GM19043 (cell line): Measurements from ENCODE around the gene PLEKHG4B.

Experiments used
- ATAC-seq: cut with Tn5 transposase; IDR thresholded peaks from one replicate; pipeline ENCODE4 v1.9.1; 2021; ENCODE audit warnings: low read depth; ENCODE audit not compliant: unreplicated experiment

Gene PLEKHG4B

DNA sequence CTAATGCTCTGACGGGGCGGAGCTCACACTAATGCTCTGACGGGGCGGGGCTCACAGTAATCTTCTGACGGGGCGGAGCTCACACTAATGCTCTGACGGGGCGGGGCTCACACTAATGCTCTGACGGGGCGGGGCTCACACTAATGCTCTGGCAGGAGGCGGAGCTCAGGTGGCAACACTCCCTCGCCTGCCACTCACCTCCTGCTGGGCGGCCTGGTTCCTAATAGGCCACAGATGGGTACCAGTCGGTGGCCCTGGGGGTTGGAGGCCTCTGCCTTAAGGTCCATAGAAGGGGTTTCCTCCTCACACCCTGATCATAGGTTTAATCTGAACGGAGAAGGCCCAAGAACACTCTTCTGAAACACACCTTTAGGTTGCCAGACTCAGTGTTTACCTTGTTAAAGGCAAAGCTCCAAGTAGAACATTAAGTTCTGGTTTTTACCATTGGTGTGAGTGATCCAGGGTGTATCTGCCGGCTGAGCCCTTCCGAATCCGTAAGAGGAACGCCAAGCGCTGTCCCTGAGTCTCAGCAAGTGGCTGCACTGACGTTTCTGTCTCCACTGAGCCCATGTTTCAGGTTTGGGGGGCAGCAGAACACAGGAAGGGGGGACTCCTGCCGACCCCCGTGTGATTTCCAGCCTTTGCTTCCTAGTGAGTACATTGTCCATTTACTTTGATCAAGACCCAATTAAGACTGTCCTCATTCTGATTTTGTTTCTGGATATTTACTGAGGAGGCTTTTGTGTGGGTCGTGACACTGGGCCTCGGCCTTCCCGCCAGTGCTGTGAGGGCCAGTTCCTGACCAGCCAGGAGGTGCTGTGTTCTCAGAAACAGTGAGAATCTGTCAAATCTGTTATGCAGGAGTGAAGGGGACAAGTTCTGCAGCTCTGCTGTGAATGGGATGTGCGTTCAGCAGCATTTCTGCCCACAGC, 74.7 kb downstream of the PLEKHG4B start:
- ATAC-seq = no peak

DNA sequence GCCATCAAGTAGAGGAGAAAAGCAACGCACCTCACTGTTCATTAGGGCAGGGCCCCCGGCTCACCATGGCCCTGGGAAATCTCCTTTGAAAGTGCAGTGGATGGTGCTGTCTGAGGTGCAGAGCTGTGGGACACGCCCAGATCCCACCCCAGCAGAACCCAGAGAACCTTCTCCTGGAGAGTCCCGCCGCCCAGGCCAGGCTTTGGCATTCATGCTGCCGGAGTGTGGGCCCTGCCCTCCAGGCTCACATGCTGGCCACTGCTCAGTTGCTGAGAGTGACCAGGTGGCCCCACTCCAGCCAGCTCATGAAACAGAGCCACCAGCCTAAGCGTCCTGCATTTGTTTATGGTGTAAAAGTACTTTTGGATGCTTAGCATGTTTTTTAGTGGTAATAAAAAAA, 75.5 kb downstream of the PLEKHG4B start:
- ATAC-seq = no peak

DNA sequence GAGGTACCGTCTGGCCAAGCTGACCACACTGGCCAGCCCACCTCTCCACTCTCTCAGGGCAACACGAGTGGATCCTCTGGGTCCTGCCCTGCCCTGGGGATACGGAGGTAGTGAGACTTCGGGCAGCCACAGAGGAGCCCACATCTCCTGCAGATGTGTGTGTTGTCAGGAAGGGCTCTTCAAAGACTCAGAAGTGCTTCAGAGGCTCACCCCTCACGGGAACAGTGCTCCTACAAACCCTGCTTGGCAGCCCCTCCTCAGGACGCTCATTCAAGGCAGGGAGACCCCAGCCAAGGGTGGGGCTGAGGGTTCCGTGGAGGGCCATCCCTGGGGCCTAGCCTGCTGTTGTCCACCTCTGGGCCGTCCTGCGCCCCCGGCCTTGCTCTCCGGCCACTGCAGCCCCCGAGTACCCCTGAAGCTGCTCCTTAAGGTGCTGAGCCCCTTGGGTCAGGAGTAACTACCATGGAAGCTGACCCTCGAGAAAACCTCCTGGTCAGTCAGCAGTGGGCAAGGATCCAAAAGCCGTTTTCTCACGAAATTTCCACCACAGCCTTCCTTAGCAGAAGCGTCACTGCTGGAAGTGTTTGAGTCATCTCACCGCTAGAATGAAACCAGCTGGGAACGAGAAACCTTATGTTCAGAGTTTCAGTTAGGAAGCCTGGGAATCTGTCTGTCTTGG, 76.2 kb downstream of the PLEKHG4B start:
- ATAC-seq = no peak

DNA sequence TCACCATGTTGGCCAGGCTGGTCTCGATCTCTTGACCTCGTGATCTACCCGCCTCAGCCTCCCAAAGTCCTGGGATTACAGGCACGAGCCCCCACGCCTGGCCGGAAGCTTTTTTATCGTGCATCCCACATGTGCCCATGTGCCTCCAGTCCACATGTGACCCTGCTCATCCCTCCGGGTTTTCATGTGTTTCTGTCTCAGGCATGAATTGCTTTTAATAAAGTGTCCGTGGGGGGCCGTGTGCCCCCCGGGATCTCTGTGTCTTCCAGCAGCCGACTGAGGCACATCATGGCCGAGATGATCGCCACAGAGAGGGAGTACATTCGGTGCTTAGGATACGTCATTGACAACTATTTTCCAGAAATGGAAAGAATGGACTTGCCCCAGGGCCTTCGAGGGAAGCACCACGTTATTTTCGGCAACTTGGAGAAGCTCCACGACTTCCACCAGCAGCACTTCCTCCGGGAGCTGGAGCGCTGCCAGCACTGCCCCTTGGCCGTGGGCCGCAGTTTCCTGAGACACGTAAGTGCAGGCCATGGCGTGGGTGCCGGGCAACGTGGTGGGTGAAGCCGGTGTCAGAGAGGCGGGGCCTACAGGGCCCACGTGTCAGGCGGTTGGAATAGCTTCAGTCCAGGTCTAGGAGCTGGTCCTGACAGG, 77.2 kb downstream of the PLEKHG4B start:
- ATAC-seq = no peak

DNA sequence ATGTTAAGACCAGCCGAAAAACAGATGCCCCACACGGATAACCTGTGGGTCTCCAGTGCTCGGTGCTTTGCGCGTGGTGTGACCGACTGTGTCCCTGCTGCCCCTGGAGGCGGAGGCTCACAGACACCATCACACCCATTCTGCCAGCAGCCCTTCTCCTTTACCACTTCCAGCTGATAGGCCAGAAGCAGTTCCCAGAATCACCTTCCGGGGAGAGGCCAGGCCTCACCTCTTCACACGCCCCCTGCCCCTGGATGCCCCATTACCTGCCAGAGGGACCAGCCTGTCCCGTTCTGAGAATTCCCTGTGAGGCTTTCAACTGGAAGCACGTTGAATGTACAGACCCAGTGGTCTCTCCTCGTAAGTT, 77.7 kb downstream of the PLEKHG4B start:
- ATAC-seq = no peak

DNA sequence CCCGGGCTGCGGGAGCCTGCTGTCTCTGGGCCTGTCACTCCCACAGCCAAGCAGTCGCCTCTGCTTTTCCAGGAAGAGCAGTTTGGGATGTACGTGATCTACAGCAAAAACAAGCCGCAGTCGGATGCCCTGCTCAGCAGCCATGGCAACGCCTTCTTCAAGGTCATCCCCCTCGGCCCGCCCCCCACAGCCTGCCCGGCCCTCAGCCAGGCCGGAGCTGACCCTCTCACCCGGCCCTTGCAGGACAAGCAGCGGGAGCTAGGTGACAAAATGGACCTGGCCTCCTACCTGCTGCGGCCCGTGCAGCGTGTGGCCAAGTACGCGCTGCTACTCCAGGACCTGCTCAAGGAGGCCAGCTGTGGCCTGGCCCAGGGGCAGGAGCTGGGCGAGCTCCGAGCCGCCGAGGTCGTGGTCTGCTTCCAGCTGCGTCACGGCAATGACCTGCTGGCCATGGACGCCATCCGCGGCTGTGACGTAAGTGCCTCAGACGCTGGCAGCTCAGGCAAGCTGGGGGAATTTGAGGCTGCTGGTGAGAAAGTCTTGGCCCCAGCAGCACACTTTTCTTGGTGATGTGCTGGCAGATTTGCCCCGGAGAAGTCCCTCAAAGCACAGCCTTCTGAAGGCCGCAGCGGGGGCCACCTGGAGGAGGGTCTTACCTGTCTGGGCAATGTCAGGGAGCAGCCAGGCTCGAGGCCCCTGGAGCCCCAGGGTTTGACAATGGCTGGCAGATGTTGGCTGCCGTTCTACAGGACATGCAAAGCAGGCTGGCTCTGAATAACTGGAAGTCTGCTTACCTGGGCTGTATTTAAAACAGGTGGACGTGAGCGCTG, 79.2 kb downstream of the PLEKHG4B start:
- no peak for ATAC-seq

DNA sequence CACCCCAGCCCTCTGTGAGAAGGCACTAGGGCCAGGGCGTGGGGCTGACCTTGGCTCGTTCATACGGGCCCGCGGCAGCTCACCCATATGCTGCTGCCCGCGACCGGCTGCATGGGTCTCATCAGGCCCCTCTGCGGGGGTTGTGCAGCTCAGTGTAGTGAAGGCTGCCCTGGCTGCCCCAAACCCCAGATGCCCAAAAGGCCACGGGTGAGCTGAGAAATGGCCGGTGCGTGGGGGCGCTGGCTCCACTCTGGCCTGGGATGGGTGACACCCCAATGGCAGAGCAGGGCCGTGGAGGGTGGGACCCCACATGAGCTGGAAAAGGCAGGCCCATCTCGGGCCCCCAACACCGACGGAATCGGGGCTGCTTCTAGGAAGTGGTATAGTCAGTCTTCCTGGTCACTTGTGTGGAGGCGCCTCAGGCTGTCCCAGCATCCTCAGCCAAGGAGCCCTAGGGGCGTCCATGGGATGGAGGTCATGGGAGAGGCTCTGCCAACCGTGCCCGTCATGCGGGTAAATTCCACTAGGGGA, 79.9 kb downstream of the PLEKHG4B start:
- no peak for ATAC-seq

DNA sequence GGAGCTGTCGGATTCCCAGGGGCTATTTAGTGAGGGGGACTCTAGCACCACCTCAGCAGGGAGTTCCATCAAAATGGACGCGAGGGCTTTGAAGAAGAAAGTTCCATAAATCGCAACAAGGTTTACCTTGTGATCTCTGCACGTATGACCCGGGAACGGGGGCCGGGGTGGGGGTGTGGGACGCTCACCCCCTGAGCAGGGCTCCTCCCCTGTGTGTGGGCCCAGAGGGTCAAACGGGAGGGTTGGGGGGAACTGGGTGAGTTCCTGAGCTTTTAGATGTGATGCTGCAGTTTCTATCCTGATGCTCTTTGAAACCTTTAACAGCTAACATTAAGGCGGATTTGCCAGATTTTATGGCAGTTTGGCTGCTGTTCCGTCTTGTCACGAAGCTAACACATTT, 80.5 kb downstream of the PLEKHG4B start:
- ATAC-seq = no peak

DNA sequence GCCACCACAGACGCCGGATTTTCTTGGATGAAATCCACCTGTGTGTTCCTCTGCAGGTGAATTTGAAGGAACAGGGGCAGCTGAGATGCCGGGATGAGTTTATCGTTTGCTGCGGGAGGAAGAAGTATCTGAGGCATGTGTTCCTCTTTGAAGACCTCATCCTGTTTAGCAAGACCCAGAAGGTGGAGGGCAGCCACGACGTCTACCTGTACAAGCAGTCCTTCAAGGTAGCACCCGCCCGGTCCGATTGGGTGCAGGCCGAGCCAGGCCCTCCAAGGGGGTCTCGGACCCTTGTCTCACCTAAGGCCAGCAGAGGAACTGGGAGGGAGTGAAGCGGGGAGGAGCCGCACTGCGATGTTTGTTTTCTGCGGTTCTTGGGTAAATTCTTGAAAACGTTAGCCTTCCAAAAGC, 80.9 kb downstream of the PLEKHG4B start:
- no peak for ATAC-seq

DNA sequence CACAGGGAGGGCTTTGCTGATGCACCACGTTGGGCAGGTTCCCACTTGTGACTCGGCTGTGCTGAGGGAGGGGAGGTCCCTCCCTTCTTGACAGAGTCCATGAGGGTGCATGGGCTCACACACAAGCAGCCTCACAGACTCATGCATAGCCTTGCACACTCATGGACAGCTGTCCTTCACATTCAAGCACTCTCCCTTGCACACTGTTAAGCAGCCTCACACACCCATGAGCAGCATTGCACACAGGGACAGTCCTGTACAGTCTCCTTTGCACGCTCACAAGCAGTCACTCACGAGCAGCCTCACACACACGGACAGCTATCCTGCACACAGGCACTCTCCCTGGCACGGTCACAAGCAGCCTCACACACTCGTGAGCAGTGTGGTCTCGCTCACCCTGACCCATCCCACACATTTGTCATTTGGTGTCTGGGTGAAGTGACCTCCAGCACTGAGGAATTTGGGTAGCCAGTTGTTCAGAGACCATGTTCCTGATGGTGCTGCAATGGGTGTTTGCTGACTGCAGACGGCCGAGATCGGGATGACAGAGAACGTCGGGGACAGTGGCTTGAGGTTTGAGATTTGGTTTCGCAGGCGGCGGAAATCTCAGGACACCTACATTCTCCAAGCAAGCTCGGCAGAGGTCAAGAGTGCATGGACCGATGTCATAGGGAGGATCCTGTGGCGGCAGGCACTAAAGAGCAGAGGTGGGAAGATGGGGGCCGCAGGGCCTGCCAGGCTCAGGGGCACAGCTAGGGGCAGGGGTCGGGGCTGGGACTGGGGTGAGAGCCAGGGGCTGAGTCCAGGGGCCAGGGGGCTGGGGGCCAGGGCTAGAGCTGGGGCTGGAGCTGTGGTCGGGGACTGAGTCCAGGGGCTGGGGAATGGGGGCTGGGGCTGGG, 81.7 kb downstream of the PLEKHG4B start:
- no peak for ATAC-seq

DNA sequence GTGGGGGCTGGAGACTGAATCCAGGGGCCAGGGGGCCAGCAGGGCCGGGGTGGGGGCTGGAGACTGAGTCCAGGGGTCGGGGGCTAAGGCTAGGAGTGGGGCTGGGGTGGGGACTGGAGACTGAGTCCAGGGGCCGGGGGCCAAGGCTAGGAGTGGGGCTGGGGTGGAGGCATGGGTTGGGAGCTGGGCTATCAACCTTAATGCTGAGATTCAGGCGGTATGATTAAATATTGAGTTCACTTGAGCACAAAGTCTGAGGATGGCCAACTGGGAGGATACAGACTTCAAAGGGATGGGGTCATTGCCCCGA, 82.3 kb downstream of the PLEKHG4B start:
- ATAC-seq = no peak

DNA sequence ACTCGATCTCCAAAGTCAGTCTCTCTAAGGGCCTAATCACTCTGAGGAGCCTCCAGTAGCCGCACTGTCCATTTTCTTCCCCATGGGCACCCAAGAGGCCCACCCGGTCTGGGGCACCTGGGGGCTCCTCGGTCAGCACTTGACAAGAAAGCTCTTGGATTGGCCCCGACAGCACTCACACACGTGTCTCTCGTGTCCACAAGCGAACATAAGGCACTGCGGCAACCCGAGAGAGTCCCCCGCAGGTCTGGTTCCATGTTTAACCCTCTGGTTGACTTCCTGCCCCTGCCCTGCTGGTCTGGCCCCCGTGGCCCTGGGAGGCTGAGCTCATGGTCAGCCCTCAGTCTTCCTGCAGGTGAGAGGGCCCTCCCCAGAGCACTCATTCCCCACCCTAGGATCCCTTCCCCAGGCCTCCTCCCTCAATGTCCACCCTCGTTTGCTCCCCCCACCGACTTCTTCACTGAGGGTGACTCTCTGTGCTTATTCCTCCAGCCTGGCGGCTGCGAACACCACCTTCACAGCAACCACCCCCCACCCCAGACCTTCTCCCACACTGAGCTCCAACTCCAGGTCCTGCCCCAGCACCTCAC, 83.0 kb downstream of the PLEKHG4B start:
- ATAC-seq = no peak

DNA sequence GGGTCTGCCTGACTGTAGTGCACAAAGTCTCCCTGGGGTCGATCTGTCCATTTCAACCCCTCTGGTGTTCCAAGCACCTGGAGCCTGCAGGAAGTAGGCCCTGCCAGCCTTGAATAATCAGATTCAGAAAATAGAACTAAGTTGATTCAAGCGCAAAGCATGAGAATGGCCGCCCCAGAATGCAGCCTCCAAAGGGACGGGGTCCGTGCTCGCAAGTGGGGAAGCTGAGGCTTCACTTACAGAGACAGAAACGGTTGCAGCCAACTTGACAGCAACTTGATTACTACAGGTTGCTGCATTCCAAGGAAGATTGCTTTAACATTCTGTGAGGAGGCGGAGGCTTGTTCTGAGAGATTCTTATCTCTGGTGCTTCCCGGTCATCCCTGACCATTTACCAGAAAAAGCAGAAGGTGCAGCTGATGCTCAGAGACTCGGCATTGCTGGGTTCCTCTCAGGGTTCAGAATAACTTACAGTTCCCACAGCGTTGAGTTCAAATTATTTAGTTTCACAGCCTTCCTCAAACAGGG, 84.4 kb downstream of the PLEKHG4B start:
- ATAC-seq = no peak

DNA sequence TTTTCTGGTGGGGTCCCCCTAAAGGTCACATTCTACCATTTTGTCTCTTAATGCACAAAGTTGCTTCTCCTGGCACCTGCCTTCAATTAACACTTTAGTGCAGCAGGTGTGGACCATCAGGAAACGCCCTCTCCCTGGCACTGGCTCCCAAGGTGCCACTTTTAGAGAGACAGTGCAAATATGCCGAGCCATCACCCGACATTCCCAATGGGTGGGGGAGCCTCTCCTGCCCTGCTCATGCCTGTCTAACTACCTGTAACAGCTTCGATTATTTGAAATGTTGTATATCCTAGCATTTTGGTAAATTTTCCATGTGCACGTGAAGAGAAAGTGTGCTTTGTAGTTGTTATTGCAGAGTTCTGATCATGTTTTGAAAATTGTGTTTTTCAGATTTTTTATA, 86.1 kb downstream of the PLEKHG4B start:
- no peak for ATAC-seq

DNA sequence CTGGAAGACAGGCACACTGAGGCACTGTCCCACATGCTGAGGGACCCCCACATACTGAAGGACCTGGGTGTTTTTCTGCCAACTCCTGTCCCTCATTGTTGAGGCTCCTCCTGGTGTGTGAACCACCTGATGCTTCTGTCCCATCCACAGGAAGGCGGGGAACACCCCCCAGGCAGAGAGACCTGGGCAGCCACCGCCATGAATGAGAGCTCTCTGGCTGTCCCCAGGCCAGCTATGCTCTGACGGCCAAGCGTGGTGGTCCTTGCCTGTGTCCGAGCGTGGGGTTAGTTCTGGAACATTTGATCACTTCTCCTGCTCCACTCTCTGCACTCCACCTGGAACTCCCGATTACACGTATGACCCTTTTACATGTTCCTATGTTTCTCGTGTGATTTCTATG, 87.4 kb downstream of the PLEKHG4B start:
- ATAC-seq = no peak

DNA sequence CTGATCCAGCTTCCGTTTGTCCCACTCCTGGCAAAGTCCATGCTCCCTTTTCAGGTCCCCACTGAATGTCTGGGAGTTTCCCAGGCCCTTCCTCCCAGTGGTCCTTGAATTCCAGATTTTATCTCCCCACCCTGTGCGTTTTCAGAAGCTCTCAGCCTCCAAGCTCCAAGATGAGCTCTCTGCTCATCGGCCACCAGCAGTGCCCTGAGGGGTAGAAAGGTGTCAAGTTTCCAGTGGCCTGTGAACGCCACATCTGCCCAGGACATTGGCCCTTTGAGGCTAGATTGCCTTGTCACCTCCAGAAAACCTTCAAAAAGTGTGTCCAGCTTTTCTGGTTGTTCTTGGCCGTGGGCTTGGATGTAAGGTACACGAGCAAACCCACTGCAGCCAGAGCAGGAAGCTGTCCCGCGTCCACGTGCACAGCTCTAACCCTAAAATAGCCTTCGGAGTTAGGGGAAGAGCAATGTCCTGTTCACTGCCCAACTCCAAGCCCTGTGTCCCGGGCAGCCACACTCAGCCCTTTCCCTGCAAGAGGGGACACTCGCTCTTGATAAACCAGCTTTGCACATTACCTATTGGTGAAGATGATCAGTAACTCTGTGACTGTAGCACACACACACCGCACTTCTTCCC, 88.4 kb downstream of the PLEKHG4B start:
- no peak for ATAC-seq

DNA sequence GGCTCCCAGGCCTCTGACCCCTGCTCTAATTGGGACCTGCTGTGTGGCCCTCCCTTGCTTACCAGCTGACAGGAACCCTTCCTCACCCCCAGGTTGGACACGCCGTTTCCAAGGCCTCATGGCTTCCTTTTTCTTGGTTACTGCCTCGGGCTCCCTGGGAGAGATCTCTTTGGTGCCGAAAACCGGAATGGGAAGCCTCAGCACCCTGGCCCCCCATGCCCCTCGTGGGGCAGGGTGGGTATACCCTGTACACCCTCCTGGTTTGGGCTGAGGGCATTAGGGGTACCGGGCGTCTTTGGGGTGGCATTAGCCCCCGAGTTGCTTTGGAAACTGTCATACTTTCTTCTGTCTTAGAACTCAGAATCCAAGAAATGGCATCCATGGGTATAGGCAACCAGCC, 89.2 kb downstream of the PLEKHG4B start:
- ATAC-seq = no peak

DNA sequence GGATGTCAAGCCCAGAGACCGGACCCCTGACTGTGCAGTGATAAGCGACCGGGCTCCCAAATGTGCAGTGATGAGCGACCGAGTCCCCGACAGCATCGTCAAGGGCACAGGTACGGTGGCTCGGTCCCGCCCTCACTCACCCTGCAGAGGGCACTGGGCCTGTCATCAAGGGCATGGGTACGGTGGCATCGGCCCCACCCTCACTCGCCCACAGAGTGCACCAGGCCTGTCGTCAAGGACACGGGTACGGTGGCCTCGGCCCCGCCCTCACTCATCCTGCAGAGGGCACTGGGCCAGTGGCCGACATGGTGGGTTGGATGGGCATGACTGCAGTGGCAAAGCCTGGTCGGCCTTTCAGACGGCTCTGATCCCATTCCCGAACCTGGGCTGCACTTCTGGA, 89.6 kb downstream of the PLEKHG4B start:
- no peak for ATAC-seq

DNA sequence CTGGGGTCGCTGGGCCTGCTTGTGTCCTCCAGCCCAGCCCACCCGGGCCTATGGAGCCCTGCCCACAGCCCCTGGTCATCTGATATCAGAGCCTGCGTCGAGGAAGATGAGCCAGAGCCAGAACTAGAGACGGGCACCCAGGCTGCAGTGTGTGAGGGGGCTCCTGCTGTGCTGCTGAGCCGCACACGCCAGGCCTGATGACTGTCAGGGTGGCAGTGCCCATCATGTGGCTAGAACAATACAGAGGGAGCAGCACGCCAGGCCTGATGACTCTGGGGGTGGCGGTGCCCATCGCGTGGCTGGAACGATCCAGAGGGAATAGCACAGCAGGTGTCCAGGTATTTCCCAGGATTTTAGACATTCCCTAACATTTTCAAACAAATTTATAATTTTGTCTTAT, 90.2 kb downstream of the PLEKHG4B start:
- no peak for ATAC-seq
